Naive B cell (primary cell): ENCODE measurements around the gene ANKRD66. TPM values are rescaled to one million over a fixed set of nuclear protein-coding genes. Genes with fewer than 3 reads are reported as not detected.

Experiments used
- ATAC-seq, 2 donors: fragments of 150-1000 bp; cut with Tn5 transposase; 2 replicates each; pipeline ENCODE4 v1.10.0; 2021; ENCODE audit warnings: low read depth in 2 of 2, mild to moderate bottlenecking in 2 of 2, moderate library complexity in 2 of 2
- DNase-seq: peaks from one replicate; pipeline ENCODE4 v3.0.0; 2022
- H3K27ac Mint-ChIP-seq, 6 donors: one replicate each; pipeline ENCODE4 v1.8.0; 2020 to 2022; ENCODE audit warnings: mild to moderate bottlenecking in 6 of 6, mixed read lengths in 6 of 6, moderate library complexity in 5 of 6, inconsistent platforms in 2 of 6
- H3K27me3 Mint-ChIP-seq, 3 donors: one replicate each; pipeline ENCODE4 v1.8.0; 2021 to 2022; ENCODE audit warnings: mixed read lengths in 3 of 3, mild to moderate bottlenecking in 1 of 3
- H3K36me3 Mint-ChIP-seq, 2 donors: one replicate each; pipeline ENCODE4 v1.8.0; 2020 to 2022; ENCODE audit warnings: mixed read lengths in 2 of 2, inconsistent platforms in 1 of 2, mild to moderate bottlenecking in 1 of 2
- H3K4me1 Mint-ChIP-seq, 3 donors: one replicate each; pipeline ENCODE4 v1.8.0; 2020 to 2022; ENCODE audit warnings: mixed read lengths in 3 of 3, inconsistent platforms in 1 of 3, mild to moderate bottlenecking in 1 of 3, moderate library complexity in 1 of 3
- H3K4me3 Mint-ChIP-seq, 8 donors: one replicate each; pipeline ENCODE4 v1.8.0; 2020 to 2022; ENCODE audit warnings: mild to moderate bottlenecking in 8 of 8, mixed read lengths in 8 of 8, moderate library complexity in 8 of 8, inconsistent platforms in 2 of 8
- H3K9me3 Mint-ChIP-seq, 7 donors: one replicate each; pipeline ENCODE4 v1.8.0; 2020 to 2022; ENCODE audit warnings: mixed read lengths in 7 of 7, mild to moderate bottlenecking in 5 of 7, inconsistent platforms in 2 of 7, moderate library complexity in 1 of 7
- polyA plus RNA-seq, 6 donors: library from polyadenylated mRNA; unstranded; fragments of 300-500 nt; fragmentation: Illumina TruSeq; gene quantifications; one replicate each; pipeline ENCODE4 v1.2.3, GENCODE V29; 2021; ENCODE audit warnings: low read depth in 6 of 6

ANKRD66 gene
- polyA plus RNA-seq = not detected

DNA sequence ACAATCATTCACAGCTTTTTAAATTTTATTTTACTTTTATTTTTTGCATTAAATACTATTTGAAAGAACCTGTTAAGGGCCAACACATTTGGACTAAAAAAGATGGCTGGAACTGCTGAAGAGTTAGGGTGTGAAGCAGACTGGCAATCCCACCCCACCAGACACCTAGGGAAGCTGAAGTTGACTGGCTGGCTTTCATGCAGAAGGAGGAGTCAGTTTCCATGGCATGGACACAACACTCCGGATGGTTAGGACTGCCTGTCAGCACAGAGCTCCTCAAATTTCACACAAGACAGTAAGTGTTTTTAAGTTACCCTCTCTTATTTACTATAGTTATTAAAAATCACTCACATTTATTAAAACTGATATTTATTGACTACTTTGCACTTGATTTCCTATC, at the start of gene ANKRD66:
Gene ANKRD66 (plus strand): TSS at position 238 of the 400 bp plus-strand sequence. CDS start 5,016 bp downstream, outside the sequence.
- Mint-ChIP-seq H3K27ac (no peak within 1 kb of the TSS), H3K27me3 (peaks cover 14 to 26% (median 20%) of the 10 kb centered on the region in 3 donors), H3K4me3 (no peak within 1 kb of the TSS), H3K4me1 (no peaks in the 10 kb centered on the region), H3K9me3 (peaks cover 0 to 6% (median 0%) of the 10 kb centered on the region in 7 donors), H3K36me3 (no peaks in the 10 kb centered on the region)
- ATAC-seq (no peak), DNase-seq (no peak)

GRCh38 chr6:46699970-46700369, 46.8 kb upstream of the ANKRD66 start:
- DNase-seq (no peak), ATAC-seq (no peak)

DNA sequence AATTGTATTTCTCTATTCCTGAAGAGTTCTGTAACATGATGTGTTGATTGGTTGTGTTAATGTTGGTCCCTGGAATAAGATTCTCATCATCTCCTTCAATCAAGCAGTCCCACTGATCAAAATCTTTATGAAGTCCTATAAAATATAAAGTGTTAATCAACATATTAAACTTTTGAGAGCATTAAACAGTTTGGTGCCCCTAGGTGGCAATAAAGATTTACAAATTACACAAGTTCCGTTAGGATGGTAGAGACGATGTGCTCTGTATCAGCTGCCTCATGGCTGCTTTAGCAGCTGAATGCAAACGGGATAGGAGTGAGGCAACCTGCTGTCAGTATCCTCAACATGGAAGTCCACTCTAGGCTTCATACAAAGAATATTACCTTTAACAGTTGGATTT, 42.2 kb upstream of the ANKRD66 start:
- DNase-seq (no peak), ATAC-seq (no peak)
- no peaks in the 10 kb centered on the region for H3K4me1 Mint-ChIP-seq
- H3K9me3 Mint-ChIP-seq = no peaks in the 10 kb centered on the region
- no peaks in the 10 kb centered on the region for H3K36me3 Mint-ChIP-seq
- peaks cover 10 to 22% (median 20%) of the 10 kb centered on the region in 3 donors for H3K27me3 Mint-ChIP-seq
- H3K27ac Mint-ChIP-seq = no peak overlapping the region
- H3K4me3 Mint-ChIP-seq = no peak overlapping the region

More at GRCh38 chr6:46699970-46700369, 46.8 kb upstream of the ANKRD66 start:
- Mint-ChIP-seq H3K9me3 (no peaks in the 10 kb centered on the region), H3K36me3 (no peaks in the 10 kb centered on the region), H3K4me3 (no peak overlapping the region), H3K27me3 (peaks cover 17 to 25% (median 19%) of the 10 kb centered on the region in 3 donors), H3K27ac (no peak overlapping the region), H3K4me1 (no peaks in the 10 kb centered on the region)

- Mint-ChIP-seq H3K27me3 (peaks cover 10 to 22% (median 20%) of the 10 kb centered on the region in 3 donors), H3K4me3 (no peak overlapping the region), H3K36me3 (no peaks in the 10 kb centered on the region), H3K4me1 (no peaks in the 10 kb centered on the region), H3K9me3 (no peaks in the 10 kb centered on the region), H3K27ac (no peak overlapping the region)
- DNase-seq = no peak
- no peak for ATAC-seq
Measured at GRCh38 chr6:46706464-46706863, 40.3 kb upstream of the ANKRD66 start.

- H3K27me3 Mint-ChIP-seq = peaks cover 0 to 5% (median 1%) of the 10 kb centered on the region in 3 donors
- DNase-seq (no peak), ATAC-seq (no peak)
- H3K36me3 Mint-ChIP-seq = no peaks in the 10 kb centered on the region
- no peak overlapping the region for H3K4me3 Mint-ChIP-seq
- H3K9me3 Mint-ChIP-seq = peaks cover 0 to 5% (median 0%) of the 10 kb centered on the region in 7 donors
- no peaks in the 10 kb centered on the region for H3K4me1 Mint-ChIP-seq
- peak overlapping the region in 1 of 6 donors; percentile 27 for H3K27ac Mint-ChIP-seq
Measured at GRCh38 chr6:46711491-46711890, 35.2 kb upstream of the ANKRD66 start.

DNA sequence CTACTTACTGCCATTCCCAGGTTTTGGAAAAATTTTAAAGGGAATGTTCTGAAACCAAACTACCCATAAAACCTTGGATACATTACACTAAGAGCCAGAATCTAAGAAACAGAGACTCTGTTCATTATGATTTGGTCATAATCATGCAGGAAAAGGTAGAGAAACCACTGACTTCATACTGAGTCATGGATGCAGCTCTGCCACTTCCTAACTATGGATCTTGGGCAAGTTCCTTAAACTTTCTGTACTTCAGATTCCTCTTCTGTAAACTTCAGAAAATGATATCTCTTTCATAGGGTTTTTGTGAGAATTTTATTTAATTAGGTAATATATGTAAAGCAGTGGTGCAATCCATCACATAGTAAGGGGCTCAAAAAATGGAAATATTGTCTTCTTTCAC, 31.6 kb upstream of the ANKRD66 start:
- Mint-ChIP-seq H3K4me1 (no peaks in the 10 kb centered on the region), H3K27ac (no peak overlapping the region), H3K36me3 (no peaks in the 10 kb centered on the region), H3K9me3 (peaks cover 0 to 5% (median 0%) of the 10 kb centered on the region in 7 donors), H3K4me3 (no peak overlapping the region), H3K27me3 (peaks cover 0 to 17% (median 14%) of the 10 kb centered on the region in 3 donors)
- no peak for ATAC-seq
- no peak for DNase-seq

DNA sequence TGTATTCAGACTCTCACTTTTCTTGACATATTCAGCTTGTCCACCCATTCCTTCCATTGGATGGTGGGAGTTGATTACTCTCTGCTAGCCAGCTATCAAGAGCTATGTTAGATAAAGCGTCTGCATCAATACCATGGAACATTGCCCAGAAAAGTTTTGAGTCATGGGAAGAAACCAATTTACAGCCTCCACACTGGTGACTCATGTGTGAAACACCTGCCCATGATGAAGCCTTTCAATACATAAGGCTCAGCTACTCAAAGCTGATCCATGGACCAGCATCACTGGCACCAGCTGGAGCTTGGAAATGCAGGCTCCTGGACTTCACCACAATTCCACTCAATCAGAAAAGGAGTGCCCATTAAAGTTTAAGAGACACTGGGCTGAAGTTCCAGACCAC, 27.6 kb upstream of the ANKRD66 start:
- DNase-seq (no peak), ATAC-seq (no peak)
- H3K36me3 Mint-ChIP-seq = no peaks in the 10 kb centered on the region
- peaks cover 0 to 5% (median 0%) of the 10 kb centered on the region in 7 donors for H3K9me3 Mint-ChIP-seq
- peaks cover 15 to 27% (median 27%) of the 10 kb centered on the region in 3 donors for H3K27me3 Mint-ChIP-seq
- H3K4me1 Mint-ChIP-seq = no peaks in the 10 kb centered on the region
- no peak overlapping the region for H3K27ac Mint-ChIP-seq
- no peak overlapping the region for H3K4me3 Mint-ChIP-seq

DNA sequence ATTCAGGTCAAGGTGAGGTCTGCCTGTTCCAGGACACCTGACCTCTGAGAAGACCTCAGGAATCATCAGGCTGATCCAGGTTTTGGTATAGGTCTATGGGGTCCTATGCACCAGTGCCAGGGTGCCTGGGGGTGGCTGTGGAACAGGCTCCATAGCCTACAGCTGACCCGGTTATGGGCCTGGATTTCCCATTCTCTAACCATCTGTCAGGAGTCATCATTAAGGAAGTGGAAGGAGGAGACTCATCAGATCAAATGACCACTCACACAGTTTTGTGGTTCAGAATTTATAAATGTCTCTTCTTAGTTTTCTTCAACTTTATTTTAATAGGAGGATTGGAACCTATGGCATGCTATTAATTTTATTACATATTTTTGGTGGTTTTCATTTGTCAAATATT, 26.3 kb upstream of the ANKRD66 start:
- H3K36me3 Mint-ChIP-seq = no peaks in the 10 kb centered on the region
- ATAC-seq (no peak), DNase-seq (no peak)
- H3K27ac Mint-ChIP-seq = no peak overlapping the region
- no peaks in the 10 kb centered on the region for H3K4me1 Mint-ChIP-seq
- no peak overlapping the region for H3K4me3 Mint-ChIP-seq
- H3K9me3 Mint-ChIP-seq = peaks cover 0 to 4% (median 0%) of the 10 kb centered on the region in 7 donors
- peaks cover 23 to 36% (median 30%) of the 10 kb centered on the region in 3 donors for H3K27me3 Mint-ChIP-seq

- peaks cover 8 to 13% (median 9%) of the 10 kb centered on the region in 3 donors for H3K4me1 Mint-ChIP-seq
- no peak overlapping the region for H3K27ac Mint-ChIP-seq
- peaks cover 42 to 51% (median 46%) of the 10 kb centered on the region in 3 donors for H3K27me3 Mint-ChIP-seq
- no peaks in the 10 kb centered on the region for H3K36me3 Mint-ChIP-seq
- no peak for DNase-seq
- no peak overlapping the region for H3K4me3 Mint-ChIP-seq
- H3K9me3 Mint-ChIP-seq = no peaks in the 10 kb centered on the region
- ATAC-seq = no peak
Measured at GRCh38 chr6:46729787-46730326, 16.9 kb upstream of the ANKRD66 start.

DNA sequence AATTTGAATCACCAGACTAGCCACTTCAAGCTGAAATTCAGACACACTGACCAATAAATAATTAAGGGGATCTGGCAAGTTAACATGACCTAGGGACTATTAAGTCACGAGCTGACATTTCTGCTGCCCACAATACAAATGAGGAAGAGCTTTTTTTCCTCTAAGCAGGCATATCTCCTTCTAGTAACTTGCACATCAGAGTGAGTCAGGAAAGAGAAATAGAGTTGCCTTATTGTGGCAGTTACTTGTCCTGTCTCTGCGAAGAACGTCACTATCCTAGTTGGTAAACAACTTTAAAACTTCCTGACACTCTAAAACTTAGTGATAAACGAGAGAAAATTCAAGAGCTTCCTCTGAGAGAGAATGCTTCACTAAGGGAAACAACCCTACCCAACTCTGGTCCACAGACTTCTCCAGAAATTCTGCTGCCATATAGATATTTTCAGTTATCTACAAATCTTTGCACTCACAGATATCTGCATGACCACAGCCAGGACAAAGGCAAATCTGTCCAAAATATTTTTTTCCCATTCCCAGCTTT, 15.7 kb upstream of the ANKRD66 start:
- no peak for ATAC-seq
- Mint-ChIP-seq H3K27me3 (peaks cover 48 to 52% (median 48%) of the 10 kb centered on the region in 3 donors), H3K27ac (no peak overlapping the region), H3K9me3 (no peaks in the 10 kb centered on the region), H3K4me3 (no peak overlapping the region), H3K4me1 (peaks cover 9 to 13% (median 13%) of the 10 kb centered on the region in 3 donors), H3K36me3 (no peaks in the 10 kb centered on the region)
- DNase-seq = no peak

DNA sequence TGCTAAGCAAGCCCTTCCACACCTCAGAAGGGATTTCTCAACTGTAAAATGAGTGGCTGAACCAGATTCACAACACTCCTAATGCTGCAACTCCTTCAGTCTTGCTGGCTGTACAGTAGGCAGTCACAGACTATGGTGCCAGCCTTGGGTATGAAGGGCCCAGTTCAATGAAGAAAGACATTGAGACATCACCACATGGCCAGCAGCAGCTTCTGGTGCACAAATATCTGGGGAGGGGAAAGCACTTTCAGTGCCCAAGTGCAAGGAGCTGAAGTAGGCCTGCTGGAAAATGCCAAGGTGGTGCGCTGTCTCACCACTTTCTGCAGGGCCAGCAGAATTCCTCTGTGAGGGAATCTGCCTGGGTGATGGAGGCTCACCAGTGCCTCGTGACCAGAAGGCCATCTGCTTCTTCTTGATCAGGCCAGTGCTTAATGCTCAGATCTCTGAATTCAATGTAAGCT, 13.4 kb upstream of the ANKRD66 start:
- Mint-ChIP-seq H3K9me3 (no peaks in the 10 kb centered on the region), H3K4me1 (peaks cover 9 to 13% (median 13%) of the 10 kb centered on the region in 3 donors), H3K27me3 (peaks cover 57 to 67% (median 64%) of the 10 kb centered on the region in 3 donors), H3K27ac (no peak overlapping the region), H3K4me3 (peak overlapping the region in 1 of 8 donors; percentile 44), H3K36me3 (no peaks in the 10 kb centered on the region)
- ATAC-seq = no peak
- no peak for DNase-seq

GRCh38 chr6:46734867-46735719, 11.6 kb upstream of the ANKRD66 start, which contains the start of gene PLA2G7:
PLA2G7 (minus strand) TSS chr6:46735375; CDS start chr6:46722891, 12,484 bp downstream.
- Mint-ChIP-seq H3K27ac (no peak within 1 kb of the TSS), H3K4me3 (peak within 1 kb of the TSS in 6 of 8 donors; percentile 39 to 75 (median 50)), H3K4me1 (peaks cover 9 to 13% (median 13%) of the 10 kb centered on the region in 3 donors), H3K9me3 (no peaks in the 10 kb centered on the region), H3K27me3 (peaks cover 53 to 70% (median 59%) of the 10 kb centered on the region in 3 donors), H3K36me3 (no peaks in the 10 kb centered on the region)
- DNase-seq (no peak), ATAC-seq (no peak)

GRCh38 chr6:46735720-46736031, 11.1 kb upstream of the ANKRD66 start:
- Mint-ChIP-seq H3K36me3 (no peaks in the 10 kb centered on the region), H3K27ac (no peak overlapping the region), H3K27me3 (peaks cover 50 to 73% (median 59%) of the 10 kb centered on the region in 3 donors), H3K9me3 (no peaks in the 10 kb centered on the region), H3K4me3 (peak overlapping the region in 3 of 8 donors; percentile 20 to 30 (median 29)), H3K4me1 (peaks cover 9 to 13% (median 13%) of the 10 kb centered on the region in 3 donors)
- ATAC-seq (no peak), DNase-seq (no peak)
